H1 (cell line): Measurements from ENCODE around the gene OSM.

Source experiments
- CHD1 ChIP-seq: IDR thresholded peaks from 2 replicates; pipeline ENCODE4 v1.6.1; 2012; ENCODE audit warnings: low read depth, low read length, improper control_type of control experiment
- KDM1A ChIP-seq: fragments of 200-600, 300-600 bp; sonication (generic); IDR thresholded peaks from 2 replicates; pipeline ENCODE4 v1.7.1; 2016; ENCODE audit warnings: mild to moderate bottlenecking, low read length, borderline replicate concordance
- POLR2A ChIP-seq, 2 experiments: IDR thresholded peaks; 1 replicate in 1 of 2; 2 replicates in 1 of 2; pipeline ENCODE4 v1.6.1; 2011; ENCODE audit warnings: low read depth in 2 of 2, low read length in 2 of 2, mild to moderate bottlenecking in 2 of 2; ENCODE audit errors: control extremely low read depth in 1 of 2
- RAD21 ChIP-seq, 2 experiments: IDR thresholded peaks in 1 of 2; conservative IDR thresholded peaks in 1 of 2; 2 replicates each; pipeline ENCODE4 v1.6.1; 2011; ENCODE audit warnings: low read depth in 2 of 2, low read length in 2 of 2, improper control_type of control experiment in 1 of 2, inconsistent platforms in 1 of 2, mild to moderate bottlenecking in 1 of 2, moderate library complexity in 1 of 2
- RBBP5 ChIP-seq: IDR thresholded peaks from 2 replicates; pipeline ENCODE4 v1.7.1; 2012; ENCODE audit warnings: low read depth, mild to moderate bottlenecking, inconsistent platforms, low read length, moderate library complexity, borderline replicate concordance
- SP1 ChIP-seq: IDR thresholded peaks from 2 replicates; pipeline ENCODE4 v1.6.1; 2011; ENCODE audit warnings: low read depth, low read length
- SRF ChIP-seq: IDR thresholded peaks from 2 replicates; pipeline ENCODE4 v1.6.1; 2011; ENCODE audit warnings: mild to moderate bottlenecking, low read depth, low read length, moderate library complexity
- SUZ12 ChIP-seq: fragments of 200-600 bp; sonication (generic); IDR thresholded peaks from 2 replicates; pipeline ENCODE4 v1.6.1; 2012; ENCODE audit warnings: mild to moderate bottlenecking, inconsistent platforms, low read length, moderate library complexity, mixed read lengths
- TAF1 ChIP-seq: IDR thresholded peaks from 2 replicates; pipeline ENCODE4 v1.6.1; 2011; ENCODE audit warnings: mild to moderate bottlenecking, low read depth, low read length
- TF ChIP-seq, protein P1 (sequence below), 3 experiments: IDR thresholded peaks; 1 replicate in 2 of 3; 2 replicates in 1 of 3; pipeline versions ENCODE4 v1.5.1 to v1.6.1; 2011; ENCODE audit warnings: low read length in 3 of 3, mild to moderate bottlenecking in 3 of 3, inconsistent platforms in 2 of 3, low read depth in 1 of 3, moderate library complexity in 1 of 3; ENCODE audit not compliant: insufficient read depth in 1 of 3; ENCODE audit errors: control extremely low read depth in 1 of 3

DNA sequence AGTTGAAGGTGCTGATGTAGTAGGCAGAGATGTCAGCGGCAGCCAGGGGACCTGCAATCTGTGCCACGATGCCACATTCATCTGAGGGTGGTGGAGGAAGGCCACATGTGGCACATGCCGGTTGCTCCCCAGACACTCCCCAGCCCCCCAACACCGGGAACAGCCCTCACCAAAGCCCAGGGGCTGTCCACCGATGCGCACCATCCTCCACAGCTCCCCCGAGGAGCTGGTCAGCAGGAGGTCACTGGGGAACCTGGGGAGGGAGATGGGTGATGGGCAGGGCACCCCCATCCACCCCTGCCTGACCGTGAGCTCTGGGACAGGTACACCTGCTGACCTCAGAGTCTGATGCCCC is 19.2 kb upstream of the OSM start:
- TF ChIP-seq KDM1A (no peak), RBBP5 (no peak), SUZ12 (no peak), SP1 (no peak), TAF1 (no peak), POLR2A (IDR thresholded peaks at IDR 0.05; ENCODE audit: control extremely low read depth in 1 of 2, low read depth in 2 of 2, low read length in 2 of 2) (no peak), RAD21 (IDR thresholded peaks at IDR 0.05 in 1 of 2, conservative IDR thresholded peaks at IDR 0.05 in 1 of 2; ENCODE audit: low read depth in 2 of 2, low read length in 2 of 2) (no peak), SRF (no peak), CHD1 (no peak)
- TF ChIP-seq, protein P1, sequence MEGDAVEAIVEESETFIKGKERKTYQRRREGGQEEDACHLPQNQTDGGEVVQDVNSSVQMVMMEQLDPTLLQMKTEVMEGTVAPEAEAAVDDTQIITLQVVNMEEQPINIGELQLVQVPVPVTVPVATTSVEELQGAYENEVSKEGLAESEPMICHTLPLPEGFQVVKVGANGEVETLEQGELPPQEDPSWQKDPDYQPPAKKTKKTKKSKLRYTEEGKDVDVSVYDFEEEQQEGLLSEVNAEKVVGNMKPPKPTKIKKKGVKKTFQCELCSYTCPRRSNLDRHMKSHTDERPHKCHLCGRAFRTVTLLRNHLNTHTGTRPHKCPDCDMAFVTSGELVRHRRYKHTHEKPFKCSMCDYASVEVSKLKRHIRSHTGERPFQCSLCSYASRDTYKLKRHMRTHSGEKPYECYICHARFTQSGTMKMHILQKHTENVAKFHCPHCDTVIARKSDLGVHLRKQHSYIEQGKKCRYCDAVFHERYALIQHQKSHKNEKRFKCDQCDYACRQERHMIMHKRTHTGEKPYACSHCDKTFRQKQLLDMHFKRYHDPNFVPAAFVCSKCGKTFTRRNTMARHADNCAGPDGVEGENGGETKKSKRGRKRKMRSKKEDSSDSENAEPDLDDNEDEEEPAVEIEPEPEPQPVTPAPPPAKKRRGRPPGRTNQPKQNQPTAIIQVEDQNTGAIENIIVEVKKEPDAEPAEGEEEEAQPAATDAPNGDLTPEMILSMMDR (IDR thresholded peaks at IDR 0.05; ENCODE audit: control extremely low read depth in 1 of 3, insufficient read depth in 1 of 3, low read depth in 1 of 3, low read length in 3 of 3), result no peak
